ENCODE measurements around the gene PROX1.

PROX1 gene

DNA sequence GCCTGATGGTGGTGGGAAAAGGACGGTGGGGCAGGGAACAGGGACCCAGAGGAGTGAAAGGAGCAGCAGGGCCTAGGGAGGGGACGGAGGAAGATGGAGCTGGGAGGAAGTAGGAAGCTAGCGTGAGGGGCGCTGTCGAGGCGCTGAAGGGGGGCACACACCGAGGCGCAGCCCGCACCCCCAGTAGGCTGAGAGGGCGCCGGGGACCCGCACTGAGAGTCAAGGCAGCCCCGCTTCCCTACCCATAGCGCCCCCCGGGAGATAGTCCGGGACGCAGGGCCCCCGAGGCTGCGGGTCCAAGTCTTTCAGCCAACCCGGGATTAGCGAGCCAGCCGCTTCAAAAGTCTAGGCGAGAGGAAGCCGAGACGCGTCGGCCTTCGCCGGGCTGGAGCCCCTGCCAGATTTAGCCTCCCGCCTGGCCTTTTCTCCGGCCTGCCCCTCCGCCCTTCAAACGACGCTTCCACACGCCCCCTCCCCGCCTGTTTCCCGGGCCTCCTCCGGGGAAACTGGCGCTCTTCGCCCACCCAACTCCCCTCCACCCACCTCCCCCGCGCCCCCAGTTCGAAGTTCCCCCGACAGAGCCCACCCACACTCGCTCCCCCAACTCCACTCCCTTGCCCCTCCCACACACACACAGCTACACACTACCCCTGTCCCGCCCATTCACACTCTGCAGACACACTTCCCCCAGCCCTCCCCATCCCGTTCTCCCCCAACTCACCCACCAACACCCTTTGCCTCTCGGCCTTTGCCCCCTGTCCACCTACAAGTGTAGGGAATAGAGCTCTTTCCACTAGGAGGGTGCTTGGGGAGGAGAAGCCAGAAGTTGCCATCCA is 7.8 kb upstream of the PROX1 start:
- no peak for DNase-seq (ENCODE audit: low read depth in 2 of 2)

DNA sequence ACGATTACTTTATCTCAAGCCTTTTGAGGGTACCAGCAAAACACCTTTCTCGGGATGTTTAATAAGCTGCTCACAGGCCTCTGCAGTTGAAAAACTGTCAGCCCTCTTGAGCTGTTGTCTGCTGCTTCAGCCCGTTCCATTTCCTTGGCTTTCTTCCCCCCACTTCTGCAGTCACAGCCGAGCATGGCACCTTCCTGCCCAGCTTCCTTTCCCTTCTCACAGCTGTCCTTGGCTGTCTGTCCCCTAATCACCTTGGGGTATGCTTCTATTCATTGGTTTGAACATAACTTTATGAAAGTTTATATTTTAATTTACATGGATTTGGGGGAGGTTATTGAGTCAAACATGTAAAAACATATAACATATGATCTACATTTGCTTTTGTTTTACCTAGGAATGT is 6.9 kb upstream of the PROX1 start:
- DNase-seq (ENCODE audit: low read depth in 2 of 2), result no peak

DNA sequence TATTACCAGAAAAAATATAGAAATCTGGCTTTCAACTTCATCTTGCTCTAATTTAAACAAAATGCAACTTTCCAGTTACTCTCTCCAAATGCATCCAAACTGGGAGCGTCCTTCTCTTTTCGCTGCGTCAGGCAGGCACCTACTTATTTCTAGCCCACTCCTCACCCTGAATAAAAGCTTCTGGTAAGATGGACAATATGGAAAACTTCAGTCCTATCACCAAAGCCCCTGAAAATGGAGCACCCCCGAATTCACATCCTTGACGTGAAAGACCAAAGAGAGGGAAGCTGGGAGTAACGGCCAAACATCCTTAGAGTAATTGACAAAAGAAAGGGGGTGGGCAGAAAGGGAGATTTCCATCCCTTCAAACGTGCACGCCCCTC is 5.5 kb upstream of the PROX1 start:
- DNase-seq (ENCODE audit: low read depth in 2 of 2), result no peak

DNA sequence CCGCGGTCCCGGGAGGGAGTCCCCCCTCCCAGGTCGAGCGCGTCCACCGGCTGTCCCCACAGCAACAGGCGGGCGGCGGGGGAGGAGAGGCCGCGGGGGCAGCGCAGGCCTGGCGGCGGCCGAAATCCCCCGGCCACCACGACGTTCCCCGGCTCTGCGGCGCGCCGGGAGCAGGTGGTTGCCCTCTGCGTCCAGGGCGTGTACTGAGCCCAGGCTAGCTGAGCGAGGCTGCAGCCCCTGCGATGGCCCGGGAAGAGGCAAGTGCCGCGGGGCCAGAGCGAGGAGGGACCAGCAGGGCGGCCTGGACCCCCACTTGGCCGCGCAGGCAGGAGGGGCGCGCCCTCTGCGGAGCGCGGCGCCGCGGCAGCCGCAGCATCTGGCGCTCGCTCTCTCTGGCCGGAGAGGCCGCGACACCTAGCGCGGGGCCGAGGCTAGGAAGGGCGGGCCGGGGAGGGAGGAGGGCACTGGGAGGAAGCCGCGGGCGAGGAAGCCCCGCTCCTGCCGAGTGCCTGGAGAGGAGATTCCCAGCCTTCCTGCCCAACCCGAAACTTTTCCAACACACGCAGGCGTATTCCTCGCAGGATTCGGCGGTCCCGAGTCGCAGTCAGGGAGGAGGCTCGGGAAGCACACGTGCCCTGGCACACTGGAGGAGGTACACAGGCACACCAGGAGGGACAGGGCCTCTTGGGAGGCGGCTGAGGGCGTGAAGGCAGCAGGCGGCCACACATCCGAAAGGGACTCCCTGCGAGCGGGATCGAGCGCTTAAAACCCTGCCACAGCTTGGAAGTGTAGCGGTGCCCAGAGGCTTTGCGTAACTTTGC is 4.9 kb upstream of the PROX1 start:
- no peak for DNase-seq (ENCODE audit: low read depth in 2 of 2)

DNA sequence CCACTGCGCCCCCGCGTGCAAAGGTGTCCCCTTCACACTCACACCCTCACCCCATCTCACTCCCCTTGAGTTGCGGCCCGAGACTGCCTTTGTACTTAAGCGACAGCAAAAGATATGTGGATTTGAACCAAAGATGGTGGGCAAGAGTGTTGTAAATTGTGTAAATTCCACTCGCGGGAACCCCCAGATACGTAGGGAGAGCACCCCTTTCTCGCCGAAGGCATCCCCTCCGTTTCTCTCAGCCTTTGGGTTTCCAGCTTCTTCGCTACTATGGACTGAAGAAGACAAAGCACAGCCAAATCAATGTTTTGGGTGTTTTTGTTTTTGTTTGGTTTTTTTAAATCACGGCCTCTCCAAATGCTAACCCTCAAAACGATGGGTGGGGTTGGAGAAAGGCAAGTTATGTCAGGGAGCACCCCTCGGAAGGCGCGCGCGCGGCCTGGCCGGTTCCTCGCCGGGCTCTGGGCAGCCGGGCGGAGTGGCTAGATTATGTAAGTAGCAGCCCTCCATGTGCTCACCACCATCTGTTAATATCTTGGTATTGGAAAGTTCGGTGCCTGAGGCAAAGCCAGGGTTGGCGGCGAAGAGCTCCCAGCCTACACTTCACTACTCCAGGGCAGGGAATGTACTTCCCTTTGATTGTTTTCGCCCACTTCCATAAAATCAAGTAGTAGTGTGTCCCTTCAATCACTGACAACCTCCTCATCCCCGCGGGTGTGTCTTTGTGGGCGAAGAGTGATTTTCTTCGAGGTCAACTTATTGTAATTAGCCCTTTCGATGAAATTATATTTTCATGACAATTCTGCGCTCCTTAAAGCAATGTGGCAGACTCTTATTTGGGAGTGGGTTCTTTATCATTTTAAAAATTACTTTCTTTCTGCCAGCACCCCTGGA is 4.0 kb upstream of the PROX1 start:
- DNase-seq (ENCODE audit: low read depth in 2 of 2), result no peak

DNA sequence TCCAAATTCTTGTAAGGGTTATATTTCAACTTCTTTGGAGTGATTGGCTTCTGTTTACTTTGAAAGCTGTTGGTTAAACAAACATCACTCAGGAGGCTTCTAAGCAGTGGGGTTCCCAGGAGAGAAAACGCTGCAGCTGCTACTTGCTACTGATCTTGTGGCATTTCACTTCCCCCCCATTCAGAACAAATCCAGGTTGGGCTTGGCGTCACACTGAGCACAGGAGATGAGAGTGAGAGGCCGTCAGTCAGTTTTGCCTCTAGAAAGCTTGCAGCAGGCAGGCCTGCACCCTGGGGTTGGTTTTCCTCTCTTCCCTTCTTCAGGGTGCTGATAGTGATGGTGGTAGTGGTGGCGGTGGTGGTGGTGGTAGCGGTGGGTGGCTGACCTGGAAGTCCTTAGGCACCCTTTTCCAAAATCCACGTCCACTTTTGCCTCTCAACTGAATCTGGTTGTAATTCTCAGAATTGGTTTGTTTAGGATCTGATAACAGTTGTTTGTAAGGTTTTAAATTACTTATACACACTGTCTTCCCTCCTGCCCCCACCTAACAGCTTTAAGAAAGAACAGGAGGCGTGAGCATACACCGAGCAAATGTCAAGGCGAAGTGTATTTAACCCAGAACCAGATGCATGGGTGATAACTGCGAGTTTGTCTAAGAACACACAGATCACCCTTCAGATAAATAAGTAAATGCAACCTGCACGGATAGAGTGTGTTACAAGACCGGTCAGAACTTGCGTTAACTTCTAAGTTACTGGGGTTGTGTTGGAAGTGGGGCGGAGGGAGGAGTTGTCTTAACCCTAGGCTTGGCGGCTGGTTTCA is 3.2 kb upstream of the PROX1 start:
- DNase-seq (ENCODE audit: low read depth in 2 of 2), result no peak

DNA sequence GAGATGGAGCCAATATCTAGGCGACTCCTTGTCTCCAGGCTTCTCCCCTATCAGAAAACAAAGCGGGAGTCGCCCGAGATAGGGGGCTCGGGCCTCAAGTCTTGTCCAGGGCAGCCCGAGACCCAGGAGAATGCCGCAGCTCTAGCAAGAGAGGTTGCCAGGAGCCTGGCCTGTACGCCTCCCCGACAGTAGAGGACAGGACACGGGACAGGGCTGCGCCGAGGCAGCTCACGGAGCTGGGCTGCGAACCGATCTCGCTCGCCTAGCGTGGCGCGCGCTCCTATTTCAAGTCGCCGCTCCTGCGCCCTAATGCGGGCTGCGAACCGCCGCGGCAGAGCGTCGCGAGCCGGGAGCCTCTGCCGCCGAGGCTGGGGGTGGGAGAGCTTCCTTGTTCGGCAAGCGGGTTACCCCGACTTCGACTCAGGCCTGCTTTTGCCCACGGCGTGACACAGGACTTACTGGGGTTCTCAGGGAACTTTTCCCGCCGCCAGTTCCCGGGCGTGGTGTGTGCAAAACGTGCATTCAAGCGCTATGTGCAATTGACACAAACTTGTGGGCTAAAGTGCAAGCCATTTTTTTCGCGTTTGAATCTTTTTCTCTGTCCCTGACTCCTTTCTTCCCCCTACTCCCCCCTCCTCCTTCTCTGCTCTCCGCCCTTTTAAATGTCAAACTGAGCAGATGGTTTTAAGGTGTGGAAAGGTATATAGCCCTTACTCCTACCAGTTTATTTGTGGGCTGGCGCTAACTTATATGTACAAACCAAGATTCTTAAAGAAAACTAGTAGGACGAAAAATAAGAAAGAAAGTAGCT is 2.4 kb upstream of the PROX1 start:
- no peak for DNase-seq (ENCODE audit: low read depth in 2 of 2)

DNA sequence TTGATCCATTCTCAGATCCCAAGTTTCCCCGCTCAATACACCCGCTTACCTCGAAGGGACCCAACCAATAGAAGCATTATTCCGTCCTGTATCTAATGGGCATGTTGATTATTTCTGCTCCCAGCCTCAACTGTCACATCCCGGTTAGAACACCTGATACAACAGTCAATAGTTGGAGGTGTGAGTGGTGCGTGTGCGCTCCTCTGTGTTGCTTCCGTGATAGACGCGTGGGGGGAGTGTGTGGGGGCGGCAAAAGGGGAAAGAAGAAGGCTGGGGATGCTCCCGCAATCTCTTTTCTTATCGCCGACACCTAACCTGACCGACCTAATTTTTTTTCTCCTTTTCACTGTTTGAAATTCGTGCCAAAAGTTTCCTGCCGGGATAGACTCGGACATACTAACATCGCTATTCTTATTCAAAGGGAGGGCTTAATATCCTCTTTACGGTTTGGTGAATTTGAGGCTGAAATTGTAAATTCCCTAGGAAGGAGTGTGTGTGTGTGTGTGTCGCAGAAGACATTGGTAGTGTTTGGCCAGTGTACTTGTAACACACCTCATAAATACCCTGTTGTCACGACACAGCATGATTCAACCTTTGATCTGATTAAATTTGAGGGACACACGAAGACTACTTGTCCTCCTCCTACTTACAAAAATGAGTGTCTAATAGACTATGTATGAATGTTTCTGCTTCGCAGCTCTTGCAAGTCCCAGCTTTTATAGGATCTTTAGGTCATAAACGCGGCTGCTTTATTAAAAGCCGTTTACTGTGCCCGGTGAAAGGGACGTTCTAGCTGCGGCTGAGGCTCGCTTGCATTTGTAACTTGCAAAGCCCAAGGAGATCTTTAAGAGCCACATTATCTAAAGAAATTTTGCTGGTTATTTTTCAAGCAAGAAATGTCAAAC is 1.5 kb upstream of the PROX1 start:
- no peak for DNase-seq (ENCODE audit: low read depth in 2 of 2)

DNA sequence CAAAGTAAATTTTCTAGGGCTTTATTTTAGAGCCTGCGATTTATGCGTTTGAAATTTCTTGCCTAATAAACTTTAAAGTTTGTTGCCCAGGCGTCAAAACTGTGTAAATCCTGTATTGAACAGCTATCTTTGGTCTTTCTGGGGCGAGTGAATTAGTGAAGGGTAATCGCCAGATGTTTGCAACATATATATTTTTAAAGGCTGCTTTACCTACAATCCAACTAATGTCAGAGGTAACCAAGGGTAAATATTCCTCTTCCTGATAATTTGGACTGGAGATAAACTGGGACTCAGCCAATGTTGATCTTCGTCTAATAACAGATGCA is 885 bp upstream of the PROX1 start:
- no peak for DNase-seq (ENCODE audit: low read depth in 2 of 2)

DNA sequence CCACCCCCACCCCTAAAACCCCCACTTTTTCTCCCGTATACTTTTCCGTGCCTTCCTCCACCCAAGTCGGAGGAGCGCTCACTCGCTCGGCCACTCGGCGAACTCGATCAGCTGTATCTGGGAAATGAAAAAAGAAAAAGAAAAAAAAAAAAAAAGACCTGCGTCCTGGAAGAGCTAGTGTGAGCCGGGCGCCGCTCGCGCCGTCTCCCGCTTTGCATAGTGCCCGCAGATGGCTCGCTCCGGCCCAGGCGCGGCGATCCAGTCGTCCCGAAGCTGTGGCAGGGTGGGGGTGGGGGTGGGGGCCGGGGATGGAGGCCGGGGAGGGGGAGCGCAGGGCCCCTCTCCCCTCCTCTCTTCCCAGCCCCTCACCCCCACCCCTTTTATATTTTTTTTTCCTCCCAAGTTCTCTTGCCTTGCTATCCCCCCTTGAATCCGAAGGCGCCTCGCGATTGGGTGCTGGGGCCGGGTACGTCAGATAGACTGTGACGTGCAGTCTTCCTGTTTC is 299 bp upstream of the PROX1 start:
- DNase-seq (ENCODE audit: low read depth in 2 of 2), result no peak

DNA sequence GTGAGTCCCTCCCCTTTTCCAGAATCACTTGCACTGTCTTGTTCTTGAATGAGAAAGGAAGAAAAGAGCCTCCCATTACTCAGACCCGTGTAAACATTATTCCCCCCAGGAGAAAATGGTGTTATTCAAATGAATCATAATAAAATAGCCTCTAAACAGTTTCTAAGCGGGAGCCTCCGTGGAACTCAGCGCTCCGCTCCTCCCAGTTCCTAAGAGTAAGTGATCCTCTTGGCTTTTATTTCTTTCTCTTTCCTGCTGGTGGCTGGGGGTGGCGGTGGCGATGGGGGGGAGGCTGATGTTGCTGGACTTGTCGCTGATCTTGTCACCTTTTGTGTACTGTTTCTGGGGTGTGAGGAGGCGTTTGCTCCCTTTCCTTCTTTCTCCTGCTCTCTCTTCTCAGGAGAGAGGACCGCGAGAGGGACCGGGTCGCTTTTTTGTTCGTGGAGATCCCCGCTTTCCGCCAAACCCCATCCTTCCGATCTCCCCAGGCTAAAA is 781 bp downstream of the PROX1 start:
- no peak for DNase-seq (ENCODE audit: low read depth in 2 of 2)

DNA sequence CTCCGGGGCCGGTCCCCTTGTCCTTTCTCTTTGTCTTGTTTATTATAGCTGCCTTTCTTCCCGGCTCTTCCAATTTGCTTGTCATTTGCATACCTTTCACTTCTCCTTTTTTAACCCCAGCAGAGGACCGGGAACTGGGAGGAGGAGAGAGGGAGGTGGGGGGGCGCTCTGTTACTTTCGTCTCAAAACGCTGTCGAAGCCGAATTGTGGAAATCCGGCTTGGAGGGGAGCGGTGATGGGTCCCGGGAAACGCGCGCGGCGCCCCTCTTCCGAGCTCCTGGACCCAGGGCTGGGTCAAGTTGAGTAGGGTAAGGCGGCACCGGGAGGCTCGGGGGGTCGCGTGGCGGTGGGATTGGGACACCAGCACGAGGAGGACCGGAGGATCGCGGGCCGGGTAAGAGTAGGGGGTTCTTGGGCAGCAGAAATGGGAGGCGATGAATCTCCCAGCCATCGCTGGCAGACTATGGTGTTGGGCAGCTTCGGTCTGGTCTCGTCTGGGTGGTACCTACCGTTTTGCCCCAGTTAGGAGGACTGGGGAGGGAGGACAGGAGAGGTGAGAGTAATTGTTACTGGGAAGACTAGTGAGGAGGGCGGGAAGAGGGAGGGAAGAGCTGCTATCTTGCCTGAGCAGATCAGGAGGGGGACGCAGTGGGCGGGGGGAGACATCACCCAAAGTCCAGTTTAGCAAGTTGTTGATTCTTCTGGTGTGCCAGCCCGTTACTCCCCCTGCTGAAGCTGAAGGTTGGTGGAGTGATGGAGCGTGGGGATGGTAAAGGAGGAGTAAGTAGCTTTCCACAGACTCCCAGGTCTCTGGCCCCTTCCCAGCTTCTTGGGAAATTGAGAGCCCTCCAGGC is 1.5 kb downstream of the PROX1 start:
- DNase-seq (ENCODE audit: low read depth in 2 of 2), result no peak

DNA sequence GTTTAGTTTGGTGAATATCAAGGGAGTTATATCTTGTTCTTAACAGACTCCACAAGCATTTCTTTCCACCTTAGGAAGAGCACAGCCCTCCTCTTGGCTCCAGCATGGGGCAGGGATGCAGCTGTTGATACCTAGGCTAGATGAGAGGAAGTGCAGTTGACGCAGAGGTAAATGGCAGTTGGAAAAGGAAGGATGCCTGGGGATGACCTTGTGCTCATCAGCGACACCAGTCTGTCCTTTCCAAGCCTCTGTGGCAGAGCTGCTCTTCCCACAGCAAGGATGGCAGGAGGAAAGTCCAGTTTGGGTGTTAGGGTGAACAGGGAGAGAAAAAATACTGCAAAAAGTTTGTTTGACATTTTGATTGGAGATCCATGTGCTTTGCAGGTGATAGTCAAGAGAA is 6.2 kb downstream of the PROX1 start:
- no peak for DNase-seq (ENCODE audit: low read depth in 2 of 2)

DNA sequence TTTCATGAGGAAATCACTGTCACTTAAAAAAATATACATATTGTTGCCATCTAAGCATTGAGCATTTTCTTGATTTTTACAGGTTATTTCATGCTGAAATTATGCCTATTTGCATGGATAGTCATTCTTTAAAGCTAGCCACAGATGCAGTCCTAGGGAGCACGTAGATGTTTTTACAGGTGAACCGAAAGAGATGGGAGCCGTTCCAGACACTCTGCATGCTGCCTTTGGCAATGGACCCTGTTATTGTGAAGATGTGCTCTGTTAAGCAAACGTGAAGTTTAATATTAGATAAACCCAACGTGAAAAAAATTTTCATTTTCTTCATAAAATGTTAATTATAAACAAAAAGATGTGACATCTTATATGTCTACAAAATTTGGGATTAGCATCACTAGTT is 7.1 kb downstream of the PROX1 start:
- DNase-seq (ENCODE audit: low read depth in 2 of 2), result no peak

DNA sequence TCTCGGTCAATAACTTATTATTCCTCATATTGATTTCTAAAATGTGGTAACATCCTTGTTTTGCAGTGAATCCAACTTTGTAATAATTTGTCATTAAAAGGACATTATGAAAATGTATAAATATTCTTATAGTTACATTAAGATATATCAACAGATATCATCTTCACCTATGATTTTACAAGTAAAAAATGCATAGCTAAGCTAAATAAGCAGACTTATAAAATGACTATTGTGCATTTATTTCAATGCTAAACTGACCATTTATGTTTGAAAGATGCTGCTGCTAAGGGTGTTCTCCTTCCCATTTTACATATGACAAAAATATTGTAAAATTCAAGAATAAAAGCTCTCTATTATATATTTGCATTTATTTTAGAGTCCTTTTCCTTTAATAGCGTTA is 7.8 kb downstream of the PROX1 start:
- no peak for DNase-seq (ENCODE audit: low read depth in 2 of 2)

DNA sequence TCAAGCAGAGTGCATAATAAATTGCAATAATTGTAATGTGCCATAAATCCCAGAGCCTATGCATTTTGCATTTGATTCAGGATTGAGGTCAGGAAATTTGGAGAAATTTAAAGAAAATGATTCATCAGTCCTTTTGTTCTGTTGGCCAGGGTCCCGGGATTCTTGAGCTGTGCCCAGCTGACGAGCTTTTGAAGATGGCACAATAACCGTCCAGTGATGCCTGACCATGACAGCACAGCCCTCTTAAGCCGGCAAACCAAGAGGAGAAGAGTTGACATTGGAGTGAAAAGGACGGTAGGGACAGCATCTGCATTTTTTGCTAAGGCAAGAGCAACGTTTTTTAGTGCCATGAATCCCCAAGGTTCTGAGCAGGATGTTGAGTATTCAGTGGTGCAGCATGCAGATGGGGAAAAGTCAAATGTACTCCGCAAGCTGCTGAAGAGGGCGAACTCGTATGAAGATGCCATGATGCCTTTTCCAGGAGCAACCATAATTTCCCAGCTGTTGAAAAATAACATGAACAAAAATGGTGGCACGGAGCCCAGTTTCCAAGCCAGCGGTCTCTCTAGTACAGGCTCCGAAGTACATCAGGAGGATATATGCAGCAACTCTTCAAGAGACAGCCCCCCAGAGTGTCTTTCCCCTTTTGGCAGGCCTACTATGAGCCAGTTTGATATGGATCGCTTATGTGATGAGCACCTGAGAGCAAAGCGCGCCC is 8.7 kb downstream of the PROX1 start:
- no peak for DNase-seq (ENCODE audit: low read depth in 2 of 2)

DNA sequence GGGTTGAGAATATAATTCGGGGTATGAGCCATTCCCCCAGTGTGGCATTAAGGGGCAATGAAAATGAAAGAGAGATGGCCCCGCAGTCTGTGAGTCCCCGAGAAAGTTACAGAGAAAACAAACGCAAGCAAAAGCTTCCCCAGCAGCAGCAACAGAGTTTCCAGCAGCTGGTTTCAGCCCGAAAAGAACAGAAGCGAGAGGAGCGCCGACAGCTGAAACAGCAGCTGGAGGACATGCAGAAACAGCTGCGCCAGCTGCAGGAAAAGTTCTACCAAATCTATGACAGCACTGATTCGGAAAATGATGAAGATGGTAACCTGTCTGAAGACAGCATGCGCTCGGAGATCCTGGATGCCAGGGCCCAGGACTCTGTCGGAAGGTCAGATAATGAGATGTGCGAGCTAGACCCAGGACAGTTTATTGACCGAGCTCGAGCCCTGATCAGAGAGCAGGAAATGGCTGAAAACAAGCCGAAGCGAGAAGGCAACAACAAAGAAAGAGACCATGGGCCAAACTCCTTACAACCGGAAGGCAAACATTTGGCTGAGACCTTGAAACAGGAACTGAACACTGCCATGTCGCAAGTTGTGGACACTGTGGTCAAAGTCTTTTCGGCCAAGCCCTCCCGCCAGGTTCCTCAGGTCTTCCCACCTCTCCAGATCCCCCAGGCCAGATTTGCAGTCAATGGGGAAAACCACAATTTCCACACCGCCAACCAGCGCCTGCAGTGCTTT is 9.4 kb downstream of the PROX1 start:
- no peak for DNase-seq (ENCODE audit: low read depth in 2 of 2)
